Stimulated activated CD8-positive, alpha-beta memory T cell treated with anti-CD3 and anti-CD28 coated beads, Interleukin-7, amount 100 ng/mL, for 48 hours (primary cell): Measurements from ENCODE around the gene SNN.
A peak's percentile ranks its signal among the peaks of the same experiment; 100 is the strongest.

Source experiments
- DNase-seq, 2 donors: peaks; one replicate each; pipeline ENCODE4 v3.0.0-alpha.2; 2020; ENCODE audit warnings: low read depth in 1 of 2; ENCODE audit errors: extremely low read depth in 1 of 2

The SNN gene

DNA sequence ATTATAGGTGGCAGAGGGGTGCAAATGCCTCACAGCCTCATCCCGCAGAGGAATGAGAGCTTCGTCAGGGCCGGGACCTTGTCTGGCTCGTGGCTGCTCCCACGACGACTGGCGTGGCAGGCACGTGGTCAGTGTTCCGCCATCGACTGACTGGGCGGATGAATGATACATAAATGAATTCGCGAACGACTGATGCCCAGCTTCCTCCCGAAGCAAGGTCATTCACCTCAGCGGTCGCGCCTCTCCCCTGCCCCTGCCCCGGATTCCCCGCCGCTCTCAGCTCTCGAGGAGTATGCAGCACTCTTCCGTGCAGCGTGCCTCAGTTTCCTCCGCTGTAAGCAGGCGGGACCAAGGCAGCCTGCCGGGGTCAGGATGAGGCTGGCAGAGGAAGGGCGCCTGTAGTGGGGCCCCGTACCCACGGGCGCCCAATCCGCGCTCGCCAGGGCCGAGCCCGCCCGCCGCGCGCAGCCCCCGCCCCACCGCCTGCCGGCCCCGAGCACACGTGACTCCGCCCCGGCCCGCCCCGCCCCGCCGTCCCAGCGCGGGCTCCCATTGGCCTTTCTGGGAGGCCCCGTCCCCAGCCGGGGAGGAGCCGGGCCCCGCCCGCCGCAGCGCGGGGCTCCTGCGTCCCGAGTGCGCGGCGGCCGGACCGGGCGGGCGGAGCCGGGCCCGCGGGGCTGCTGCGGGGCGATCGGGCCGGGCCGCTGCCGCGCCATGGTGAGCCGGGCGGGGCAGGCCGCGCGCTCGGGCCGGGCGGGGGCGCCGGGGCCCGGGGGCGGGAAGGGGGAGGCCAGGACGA lies at the start of gene SNN:
Gene SNN (plus strand): TSS at position 632 of the 799 bp plus-strand sequence. CDS start 7,605 bp downstream, outside the sequence.
- peak; percentile 66 to 75 for DNase-seq

DNA sequence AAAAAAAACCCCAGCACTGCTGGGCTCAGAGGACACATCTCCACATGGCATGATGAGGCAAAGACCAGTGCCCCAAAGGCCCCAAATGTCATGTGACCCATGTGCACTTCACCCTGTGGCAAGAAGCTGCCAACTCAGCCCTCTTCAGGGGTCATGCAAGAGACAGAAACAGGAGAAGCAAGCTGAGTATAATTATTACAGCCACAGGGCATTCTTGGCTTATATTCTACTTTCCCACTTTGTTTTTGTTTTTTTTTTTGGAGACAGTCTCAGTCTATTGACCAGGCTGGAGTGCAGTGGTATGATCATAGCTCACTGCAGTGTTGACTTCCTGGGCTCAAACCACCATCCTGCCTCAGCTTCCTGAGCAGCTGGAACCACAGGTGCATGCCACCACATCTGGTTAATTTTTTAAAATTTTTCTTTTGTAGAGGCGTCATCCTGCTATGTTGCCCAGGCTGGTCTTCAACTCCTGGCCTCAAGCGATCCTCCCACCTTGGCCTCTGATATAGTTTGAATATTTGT lies 48.9 kb upstream of the SNN start:
- no peak for DNase-seq

DNA sequence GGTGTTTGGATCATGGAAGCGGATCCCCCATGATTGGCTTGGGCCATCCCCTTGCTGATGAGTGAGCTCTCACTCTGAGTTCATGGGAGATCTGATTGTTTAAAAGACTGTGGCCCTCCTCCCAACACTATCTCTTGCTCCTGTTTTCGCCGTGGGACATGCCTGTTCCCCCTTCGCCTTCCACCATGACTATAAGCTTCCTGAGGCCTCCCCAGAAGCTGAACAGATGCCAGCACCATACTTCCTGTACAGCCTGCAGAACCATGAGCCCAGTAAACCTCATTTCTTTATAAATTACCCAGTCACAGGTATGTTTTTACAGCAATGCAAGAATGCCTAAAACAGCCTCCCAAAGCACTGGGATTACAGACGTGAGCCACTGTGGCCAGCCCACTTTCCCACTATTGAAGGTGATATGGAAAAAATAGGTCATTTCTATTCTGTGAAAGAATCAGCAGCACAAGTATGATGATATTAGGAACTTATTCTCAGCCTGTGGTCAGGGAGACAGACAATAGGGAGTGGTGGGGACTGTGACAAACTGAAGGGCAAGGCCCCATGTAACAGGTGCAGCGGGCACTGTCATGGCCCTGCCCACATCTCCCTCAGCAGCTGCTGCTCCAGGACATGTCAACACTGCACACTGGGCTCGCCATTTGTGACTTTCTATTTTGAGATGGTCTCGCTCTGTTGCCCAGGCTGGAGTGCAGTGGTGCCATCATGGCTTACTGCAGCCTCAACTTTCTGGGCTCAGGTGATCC lies 47.8 kb upstream of the SNN start:
- DNase-seq: no peak

DNA sequence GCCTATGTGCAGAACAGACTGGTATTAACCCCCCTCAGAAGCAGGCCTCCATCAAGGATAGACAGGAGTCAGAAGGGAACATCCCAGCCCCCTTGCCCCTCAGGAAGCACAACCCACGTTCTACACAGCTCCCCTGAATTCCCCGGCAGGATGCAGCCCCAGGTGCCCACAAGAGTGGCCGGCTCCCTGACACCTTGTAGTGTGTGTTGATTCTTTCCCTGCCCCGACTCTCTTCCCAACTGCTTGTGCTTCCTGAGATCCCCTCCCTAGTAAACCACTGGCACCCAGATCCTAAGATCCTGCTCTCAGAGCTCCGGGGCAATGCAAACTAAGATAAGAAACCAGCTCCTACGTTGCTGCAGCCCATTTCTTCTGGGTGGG lies 46.7 kb upstream of the SNN start:
- no peak for DNase-seq

DNA sequence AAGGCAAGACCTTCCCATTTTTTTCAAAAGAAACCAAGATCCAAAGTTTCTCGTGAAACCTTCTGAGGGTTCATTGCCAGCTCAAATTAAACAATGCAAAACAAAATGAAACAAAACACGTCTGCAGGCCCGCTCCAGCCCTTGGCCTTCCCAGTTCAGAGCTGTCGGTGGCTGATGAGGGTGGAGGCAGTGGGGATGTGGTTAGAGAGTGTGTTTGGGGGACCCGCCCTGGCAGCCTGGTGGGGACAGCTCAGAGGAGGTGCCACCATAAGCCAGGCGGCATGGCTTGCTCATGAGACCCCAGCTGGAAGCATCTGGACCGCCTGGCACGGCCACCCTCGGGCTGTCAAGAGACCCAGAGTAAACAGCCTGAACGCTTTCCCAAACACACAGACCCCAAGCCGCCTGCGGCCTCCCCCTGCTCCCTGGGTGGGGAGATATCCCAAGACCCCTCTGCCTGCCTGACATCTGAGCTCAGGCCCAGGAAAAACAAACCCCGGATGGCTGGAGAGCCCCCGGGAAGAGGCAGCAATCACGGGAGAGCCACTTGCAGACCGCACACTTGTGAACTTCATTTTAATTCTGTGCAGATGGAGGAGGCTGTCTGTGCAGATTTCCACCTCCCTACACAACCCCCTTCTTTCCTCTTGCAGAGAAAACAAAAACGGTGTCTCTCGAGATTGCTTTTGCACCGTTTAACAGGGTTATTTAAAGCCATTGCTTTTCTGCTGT lies 46.2 kb upstream of the SNN start:
- peak in 1 of 2 donors; percentile 14 for DNase-seq

DNA sequence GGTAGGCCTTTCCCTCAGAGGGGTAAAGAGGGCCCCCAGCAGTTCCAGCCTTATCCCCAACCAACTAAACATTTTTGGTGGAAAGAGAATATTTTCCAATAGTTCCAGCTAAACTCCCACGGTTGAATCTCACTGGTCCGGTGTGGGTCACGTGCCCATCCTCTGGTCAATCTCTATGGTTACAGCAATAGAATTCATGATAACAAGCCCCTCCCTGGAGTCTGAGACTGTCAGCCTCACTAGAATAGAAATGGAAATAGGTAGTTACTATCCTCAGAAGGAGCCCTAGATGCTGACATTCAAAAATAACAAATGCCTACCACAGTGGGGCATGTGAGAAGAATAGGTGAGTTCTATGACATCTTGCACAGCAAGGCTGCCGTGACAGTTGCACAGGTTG lies 44.0 kb upstream of the SNN start:
- no peak for DNase-seq

DNA sequence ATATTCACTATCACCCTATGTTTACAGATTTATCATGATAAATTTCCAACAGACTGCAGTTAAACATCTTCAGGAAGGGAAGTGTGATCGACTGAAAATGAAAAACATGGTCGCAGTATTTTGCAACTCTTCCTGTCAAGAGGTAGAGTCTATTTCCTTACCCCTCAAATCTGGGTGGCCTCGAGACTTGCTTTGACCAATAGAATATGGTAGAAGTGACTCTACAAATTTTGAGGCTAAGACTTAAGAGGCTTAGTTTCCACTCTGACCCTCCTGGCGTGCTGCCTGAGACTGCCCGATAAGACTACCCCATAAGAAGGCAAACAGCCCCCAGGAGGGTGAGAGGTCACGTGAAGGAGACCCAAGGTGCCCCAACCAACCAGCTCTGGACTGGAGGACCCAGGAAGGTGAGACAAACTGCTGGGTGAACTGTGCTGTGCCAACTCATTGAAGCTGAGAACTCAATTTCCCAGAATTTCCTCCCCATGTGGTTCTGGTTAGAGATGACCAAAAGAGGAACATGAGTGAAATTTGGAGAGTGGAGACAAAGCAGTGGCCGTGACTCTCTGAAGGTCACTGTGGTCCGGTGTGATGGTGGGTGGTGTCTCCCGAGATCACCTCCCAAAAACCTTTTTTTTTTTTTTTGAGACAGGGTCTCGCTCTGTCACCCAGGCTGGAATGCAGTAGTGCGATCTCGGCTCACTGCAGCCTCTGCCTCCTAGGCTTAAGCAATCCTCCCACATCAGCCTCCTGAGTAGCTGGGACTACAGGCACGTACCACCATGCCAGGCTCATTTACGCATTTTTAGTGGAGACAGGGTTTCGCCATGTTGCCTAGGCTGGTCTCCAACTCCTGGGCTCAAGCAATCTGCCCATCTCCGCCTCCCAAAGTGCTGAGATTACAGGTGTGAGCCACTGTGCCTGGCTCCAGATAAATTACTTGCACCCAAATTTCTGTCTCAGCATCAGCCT lies 43.3 kb upstream of the SNN start:
- DNase-seq: no peak

DNA sequence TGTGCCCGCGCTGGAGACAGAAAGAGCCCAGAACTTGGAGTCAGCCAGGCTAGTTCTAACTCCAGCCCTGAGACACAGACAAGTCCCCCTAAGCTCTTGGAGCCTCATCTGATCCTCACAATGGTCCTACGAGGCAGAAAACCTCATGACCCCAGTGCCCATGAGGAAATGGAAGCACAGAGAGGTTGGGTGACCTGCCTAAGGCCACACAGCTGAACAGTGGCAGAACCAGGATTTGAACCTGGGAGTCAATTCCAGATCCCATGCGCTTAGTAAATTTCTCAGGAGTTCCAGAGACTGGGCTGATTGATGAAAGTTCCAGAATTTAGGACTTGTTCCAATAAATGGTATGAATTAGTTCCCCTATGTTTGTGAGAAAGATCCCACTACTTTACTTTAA lies 42.5 kb upstream of the SNN start:
- DNase-seq: no peak

DNA sequence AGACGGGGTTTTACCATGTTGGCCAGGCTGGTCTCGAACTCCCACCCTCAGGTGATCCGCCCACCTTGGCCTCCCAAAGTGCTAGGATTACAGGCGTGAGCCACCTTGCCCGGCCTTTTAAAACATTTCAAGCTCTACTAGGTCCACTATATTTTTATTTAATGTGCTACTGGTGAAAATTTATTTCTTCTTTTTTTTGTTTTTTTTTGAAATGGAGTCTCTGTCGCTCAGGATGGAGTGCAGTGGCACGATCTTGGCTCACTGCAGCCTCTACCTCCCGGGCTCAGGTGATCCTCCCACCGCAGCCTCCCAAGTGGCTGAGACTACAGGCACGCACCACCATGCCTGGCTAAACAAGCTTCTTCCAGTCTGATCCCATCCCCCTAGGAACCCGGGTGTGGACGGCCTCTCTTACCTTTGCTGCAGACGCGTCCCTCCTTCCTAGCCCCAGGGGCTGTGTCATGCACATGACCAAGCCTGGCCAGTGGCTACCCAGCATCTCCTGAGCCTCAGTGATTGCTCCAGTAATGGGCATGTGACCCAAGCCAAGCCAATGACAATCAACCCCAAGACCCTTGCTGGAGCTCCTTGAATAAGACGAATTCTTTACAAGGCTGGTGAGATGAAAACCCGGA lies 41.5 kb upstream of the SNN start:
- DNase-seq: no peak

DNA sequence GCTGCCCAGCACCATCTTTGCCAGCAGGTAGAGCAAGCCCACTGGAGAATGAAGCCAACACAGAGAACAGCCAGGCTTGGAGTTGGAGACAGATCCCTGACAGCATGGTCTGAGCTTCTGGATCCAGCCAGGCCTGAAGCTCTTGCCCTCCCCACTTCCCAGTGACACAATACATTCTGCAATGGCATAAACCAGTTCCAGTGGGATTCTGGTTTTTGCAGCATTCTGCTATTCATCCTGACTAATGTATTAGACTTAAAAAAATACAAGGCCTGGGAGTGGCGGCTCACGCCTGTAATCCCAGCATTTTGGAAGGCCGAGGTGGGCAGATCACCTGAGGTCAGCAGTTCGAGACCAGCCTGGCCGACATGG lies 41.0 kb upstream of the SNN start:
- no peak for DNase-seq

DNA sequence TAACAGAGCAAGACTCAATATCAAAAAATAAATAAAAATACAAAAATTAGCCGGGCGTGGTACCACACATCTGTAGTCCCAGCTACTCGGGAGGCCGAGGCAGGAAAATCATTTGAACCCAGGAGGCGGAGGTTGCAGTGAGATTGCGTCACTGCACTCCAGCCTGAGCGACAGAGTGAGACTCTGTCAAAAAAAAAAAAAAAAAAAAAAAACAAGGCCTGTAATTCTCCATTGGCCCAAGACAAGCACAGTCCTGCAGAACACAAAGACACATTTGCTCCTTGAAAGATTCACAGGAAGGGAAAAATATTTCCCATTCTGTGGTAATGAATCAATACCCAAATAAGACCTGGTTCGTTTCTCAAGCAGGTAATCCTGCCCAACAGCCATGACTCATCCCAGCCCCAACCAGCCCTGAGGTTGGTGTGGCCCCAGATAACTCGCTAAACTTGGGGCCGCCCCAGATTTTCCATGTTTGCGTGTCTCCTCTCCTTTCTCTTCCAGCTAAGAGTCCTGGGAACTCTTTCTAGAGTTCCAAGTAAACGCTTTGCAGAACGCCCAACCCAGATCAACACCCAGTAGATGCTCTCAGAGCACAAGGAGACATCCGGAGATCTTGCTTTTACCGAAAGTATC lies 40.3 kb upstream of the SNN start:
- no peak for DNase-seq

DNA sequence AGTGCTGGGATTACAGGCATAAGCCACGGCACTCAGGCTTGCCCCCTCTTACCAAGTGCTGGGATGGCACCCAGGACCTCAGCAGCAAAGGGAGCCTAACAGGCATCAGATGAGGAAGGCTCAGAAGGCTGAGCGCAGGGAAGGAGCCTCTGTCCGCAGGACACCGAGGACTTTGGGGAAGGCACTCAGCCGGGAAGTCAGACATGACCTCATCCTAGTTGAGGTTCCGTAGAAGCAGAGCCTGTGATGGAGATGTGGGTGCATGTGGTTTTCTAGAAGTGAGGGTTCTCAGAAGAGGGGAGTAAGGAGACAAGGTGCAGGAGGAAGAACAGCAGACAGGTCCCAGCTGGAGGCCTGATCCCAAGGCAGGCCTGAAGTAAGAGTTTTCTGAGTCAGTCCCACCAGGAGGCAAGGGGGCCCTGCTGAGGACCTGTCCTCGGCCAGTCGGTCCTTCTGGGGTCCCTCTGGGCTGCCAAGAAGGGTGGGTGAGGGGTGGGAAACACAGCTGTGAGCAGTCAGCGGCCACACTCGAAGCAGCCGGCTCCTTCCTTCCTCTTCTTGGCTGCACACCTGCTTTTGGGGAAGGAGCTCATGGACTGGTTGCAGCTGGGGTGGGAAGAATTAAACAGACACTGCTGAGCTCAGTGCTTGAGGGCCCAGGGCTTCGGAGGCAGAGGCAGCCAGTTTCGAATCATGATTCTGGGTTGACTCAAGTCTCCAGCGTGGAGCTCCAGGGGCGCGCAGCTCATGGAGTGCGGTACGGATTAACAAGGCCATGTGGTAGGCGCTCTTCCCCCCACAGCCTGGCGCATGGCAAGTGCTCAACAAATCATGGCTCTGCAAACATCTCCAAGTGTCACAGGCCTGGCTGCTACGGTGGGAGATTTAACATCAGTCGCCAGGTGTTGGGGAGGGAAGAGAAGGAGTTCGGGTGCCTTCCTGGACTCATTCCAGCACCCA lies 38.9 kb upstream of the SNN start:
- no peak for DNase-seq

DNA sequence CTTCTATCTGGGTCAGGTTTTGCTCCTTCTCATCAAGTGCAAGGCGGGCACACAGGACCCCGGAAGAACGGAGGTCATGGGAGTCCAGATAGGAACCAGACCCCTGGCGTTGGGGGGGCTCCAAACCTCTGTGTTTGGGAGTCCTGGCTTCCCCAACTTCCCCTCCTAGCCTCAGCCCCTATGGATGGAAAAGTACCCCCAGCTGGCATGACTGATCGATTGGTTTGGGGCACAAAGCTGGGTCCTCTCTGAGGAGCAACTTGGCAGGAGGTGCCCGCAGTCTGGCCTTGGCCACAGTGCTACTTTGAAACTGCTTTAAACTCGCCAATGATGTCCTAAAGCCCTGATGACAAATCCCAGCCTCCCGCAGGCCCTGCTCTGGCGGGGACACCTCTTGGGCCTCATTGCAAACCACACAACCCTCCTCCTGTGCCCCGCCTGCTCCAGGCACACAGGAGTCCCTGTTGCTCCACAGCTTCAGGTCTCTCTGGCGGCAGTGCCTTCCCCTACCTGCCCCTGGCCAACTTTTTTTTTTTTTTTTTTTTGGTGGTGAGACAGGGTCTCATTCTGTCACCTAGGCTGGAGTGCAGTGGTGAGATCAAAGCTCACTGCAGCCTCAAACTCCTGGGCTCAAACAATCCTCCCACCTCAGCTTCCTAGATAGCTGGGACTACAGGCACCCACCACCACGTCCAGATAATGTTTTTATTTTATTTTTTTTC lies 38.0 kb upstream of the SNN start:
- no peak for DNase-seq

DNA sequence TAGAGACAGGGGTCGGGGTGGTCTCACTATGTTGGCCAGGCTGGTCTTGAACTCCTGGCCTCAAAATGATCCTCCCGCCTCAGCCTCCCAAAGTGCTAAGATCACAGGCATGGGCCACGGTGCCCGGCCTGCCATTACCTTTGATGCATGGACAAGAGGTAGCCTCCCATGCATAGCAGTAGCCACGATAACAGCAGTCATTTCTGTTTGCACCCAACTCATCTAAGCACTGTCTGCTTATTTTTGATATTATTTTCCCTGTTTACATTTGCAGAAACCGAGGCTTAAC lies 37.5 kb upstream of the SNN start:
- DNase-seq: no peak

DNA sequence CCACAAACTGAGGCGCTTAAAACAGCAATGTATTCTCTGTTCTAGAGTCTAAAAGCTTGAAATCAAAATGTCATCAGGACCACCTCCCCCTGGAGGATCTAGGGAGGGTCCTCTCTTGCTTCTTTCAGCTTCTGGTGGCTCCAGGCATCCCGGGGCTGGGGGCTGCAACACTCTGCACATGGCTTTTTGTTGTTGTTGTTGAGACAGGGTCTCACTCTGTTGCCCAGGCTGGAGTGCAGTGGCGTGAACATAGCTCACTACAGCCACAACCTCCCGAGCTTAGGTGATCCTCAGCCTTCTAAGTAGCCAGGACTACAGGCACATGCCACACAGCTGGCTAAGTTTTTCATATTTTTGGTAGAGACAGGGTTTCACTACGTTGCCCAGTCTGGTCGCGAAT lies 37.0 kb upstream of the SNN start:
- DNase-seq: no peak

DNA sequence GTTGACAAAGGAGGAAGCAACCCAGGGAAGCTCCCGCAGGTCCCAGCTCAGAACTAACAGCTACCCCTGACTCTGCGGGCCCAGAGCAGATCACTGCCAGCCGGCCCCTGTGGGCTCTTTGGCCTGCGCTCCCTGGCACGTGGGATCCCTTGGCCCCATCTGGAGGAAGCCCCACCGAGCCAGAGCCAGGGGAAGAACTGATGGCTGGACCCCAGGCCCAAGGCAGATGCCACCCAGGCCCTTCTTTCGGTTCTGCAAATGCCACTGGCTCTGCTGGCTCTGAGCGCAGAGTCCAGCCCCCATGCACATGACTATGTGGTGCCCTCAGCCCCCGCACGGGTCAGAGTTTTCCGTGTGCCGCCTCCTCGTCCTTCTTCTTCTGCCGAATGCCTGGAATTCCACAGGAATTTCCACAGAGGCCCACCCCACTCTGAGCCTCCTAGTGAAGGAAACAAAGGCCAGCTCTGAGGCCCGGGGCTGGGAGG lies 35.8 kb upstream of the SNN start:
- no peak for DNase-seq

DNA sequence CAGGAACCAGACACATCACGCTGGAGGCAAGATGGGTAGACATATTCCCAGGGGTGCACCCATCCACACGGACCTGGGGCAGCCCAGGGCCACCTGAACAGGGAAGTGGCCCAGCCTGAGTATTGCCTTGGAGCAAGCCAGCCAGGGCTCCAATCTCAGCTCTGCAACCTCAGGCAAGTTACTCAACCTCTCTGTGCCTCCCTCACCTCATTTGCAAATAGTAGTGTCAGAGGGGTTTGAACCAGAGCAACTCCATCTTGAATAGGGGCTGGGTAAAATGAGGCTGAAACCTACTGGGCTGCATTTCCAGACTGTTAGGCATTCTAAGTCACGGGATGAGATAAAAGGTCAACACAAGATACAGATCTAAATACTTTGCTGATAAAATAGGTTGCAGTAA lies 35.1 kb upstream of the SNN start:
- DNase-seq: no peak

DNA sequence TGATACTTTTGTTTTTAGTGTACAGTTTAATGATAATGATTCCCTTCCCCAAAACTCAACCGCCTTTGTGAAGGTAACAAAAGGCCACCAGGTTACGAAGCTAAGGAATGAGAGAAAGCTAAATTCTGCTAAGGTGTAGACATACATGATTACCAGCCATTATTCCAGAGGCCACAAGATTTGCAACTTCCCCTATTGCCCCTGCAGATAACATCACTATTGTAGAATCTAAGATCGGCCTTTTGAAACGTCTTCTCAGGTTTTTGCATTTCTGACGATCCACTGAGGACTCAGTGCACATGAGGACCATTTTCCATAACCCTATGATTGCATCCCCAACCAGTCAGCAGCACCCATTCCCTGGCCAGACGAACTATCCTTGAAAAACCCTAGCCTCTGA lies 33.9 kb upstream of the SNN start:
- no peak for DNase-seq
